PC-3 (cell line): ENCODE results near the gene RERE. TPM values are rescaled to one million over a fixed set of nuclear protein-coding genes. Genes with fewer than 3 reads are reported as not detected.

Experiments
- ATAC-seq: fragments of 200-7000 bp; cut with Tn5 transposase; 2 replicates; pipeline ENCODE4 v1.9.1; 2020; ENCODE audit warnings: mild to moderate bottlenecking, moderate library complexity
- BruUV-seq: library from RNA; stranded (reverse); fragments of 400-500 nt; replicated peaks from 2 replicates; lab custom pipeline; 2021; lab: Mats Ljungman, UMichigan
- CTCF ChIA-PET: fragments of 300-600 bp; sonication (Branson Sonifier 250); formaldehyde crosslinking; loops from one replicate; lab custom pipeline; 2022; ENCODE audit warnings: antibody characterized with exemption; lab: Charles Lee
- POLR2A ChIA-PET: fragments of 300-600 bp; sonication (Branson Sonifier 250); formaldehyde crosslinking; loops from one replicate; lab custom pipeline; 2022; ENCODE audit warnings: antibody characterized with exemption; ENCODE audit not compliant: unreplicated experiment; lab: Charles Lee
- DNase-seq: peaks from one replicate; pipeline ENCODE4 v3.0.0-alpha.2; 2015
- H2AFZ ChIP-seq: fragments of 300-600 bp; sonication (generic); 2 replicates; pipeline ENCODE4 v1.6.0; 2016; ENCODE audit warnings: antibody characterized with exemption, low read length
- H3F3A ChIP-seq: fragments of 300-600 bp; sonication (generic); one replicate; pipeline ENCODE4 v1.6.0; 2017; ENCODE audit warnings: antibody characterized with exemption, low read length, control low read depth, mild to moderate bottlenecking; ENCODE audit not compliant: unreplicated experiment
- H3K27ac ChIP-seq: fragments of 300-600 bp; sonication (generic); 2 replicates; pipeline ENCODE4 v1.5.1; 2016; ENCODE audit warnings: mild to moderate bottlenecking, low read length
- H3K27me3 ChIP-seq: fragments of 300-600 bp; sonication (generic); 2 replicates; pipeline ENCODE4 v1.6.1; 2016; ENCODE audit warnings: low read length, mixed read lengths
- H3K36me3 ChIP-seq: fragments of 300-600 bp; sonication (generic); 2 replicates; pipeline ENCODE4 v1.6.1; 2016; ENCODE audit warnings: low read depth, mixed run types, low read length, mixed read lengths
- H3K4me1 ChIP-seq: fragments of 300-600 bp; sonication (generic); 2 replicates; pipeline ENCODE4 v1.5.1; 2016; ENCODE audit warnings: low read length; ENCODE audit not compliant: insufficient read depth
- H3K4me2 ChIP-seq: fragments of 300-600 bp; sonication (generic); 2 replicates; pipeline ENCODE4 v1.6.0; 2016; ENCODE audit warnings: low read length
- H3K4me3 ChIP-seq: fragments of 300-600 bp; sonication (generic); 2 replicates; pipeline ENCODE4 v1.5.1; 2016; ENCODE audit warnings: mild to moderate bottlenecking, low read length, mixed read lengths
- H3K79me2 ChIP-seq: fragments of 300-600 bp; sonication (generic); 2 replicates; pipeline ENCODE4 v1.6.1; 2017; ENCODE audit warnings: low read length, mixed read lengths
- H3K9ac ChIP-seq: fragments of 300-600 bp; sonication (generic); 2 replicates; pipeline ENCODE4 v1.6.0; 2016; ENCODE audit warnings: mild to moderate bottlenecking, low read length
- H3K9me2 ChIP-seq: fragments of 300-600 bp; sonication (generic); replicated peaks from 2 replicates; pipeline ENCODE4 v1.6.1; 2016; ENCODE audit warnings: mixed run types, low read length, mixed read lengths
- H3K9me3 ChIP-seq: fragments of 300-600 bp; sonication (generic); 2 replicates; pipeline ENCODE4 v1.6.1; 2016; ENCODE audit warnings: low read length, mixed read lengths
- H4K20me1 ChIP-seq: fragments of 300-600 bp; sonication (generic); 2 replicates; pipeline ENCODE4 v1.6.1; 2016; ENCODE audit warnings: low read length, mixed read lengths
- EZH2 ChIP-seq: fragments of 300-600 bp; sonication (generic); IDR thresholded peaks from one replicate; pipeline ENCODE4 v1.6.1; 2017; ENCODE audit warnings: antibody characterized with exemption, mild to moderate bottlenecking, low read length; ENCODE audit not compliant: unreplicated experiment
- EZH2phosphoT487 ChIP-seq: fragments of 300-600 bp; sonication (generic); IDR thresholded peaks from 2 replicates; pipeline ENCODE4 v1.6.1; 2018; ENCODE audit warnings: mild to moderate bottlenecking, antibody characterized with exemption, low read length, borderline replicate concordance
- intact Hi-C: fragments of 100-400 bp; cut with micrococcal nuclease; formaldehyde crosslinking; loops from 2 replicates; pipeline ENCODE4 v1.9.0; 2023
- total RNA-seq: library from RNA; depleted of rRNA; stranded (reverse); fragments of >200 nt; gene quantifications from 2 replicates; pipeline ENCODE4 v1.2.3, GENCODE V29; 2014
- TF ChIP-seq, protein P1 (sequence below): fragments of 300-600 bp; sonication (generic); conservative IDR thresholded peaks from 2 replicates; pipeline ENCODE4 v1.5.1; 2017; ENCODE audit warnings: antibody characterized with exemption, low read depth, mild to moderate bottlenecking, low read length

RERE gene
- total RNA-seq, 1 experiment from 2014 or later = 24.2 TPM

DNA sequence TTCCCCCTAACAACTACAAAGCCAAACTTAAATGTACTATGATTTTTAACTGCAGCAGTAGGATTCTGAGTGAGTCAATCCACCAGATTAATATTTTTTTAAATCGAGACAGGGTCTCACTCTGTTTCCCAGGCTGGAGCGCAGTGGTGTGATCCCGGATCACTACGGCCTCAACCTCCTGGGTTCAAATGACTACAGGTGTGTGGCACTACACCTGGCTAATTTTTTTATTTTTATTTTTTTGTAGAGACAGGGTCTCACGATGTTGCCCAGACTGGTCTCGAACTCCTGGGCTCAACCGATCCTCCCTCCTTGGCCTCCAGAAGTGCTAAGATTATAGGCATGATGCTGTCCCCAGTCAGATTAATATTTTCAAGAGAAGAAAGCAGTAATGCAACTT, 411.4 kb downstream of the RERE start:
- ChIA-PET CTCF (no interaction called here), POLR2A (no interaction called here)
- Histone ChIP-seq H3K4me2 (no peak overlapping the region), H3K27ac (no peak overlapping the region), H3K9me2 (no peaks in the 10 kb centered on the region), H3K27me3 (no peaks in the 10 kb centered on the region), H3K9ac (no peak overlapping the region), H4K20me1 (no peaks in the 10 kb centered on the region), H3K79me2 (peaks cover 52% of the 10 kb centered on the region), H3F3A (no peaks in the 10 kb centered on the region), H2AFZ (no peak overlapping the region), H3K4me3 (no peak overlapping the region), H3K9me3 (no peaks in the 10 kb centered on the region), H3K36me3 (peaks cover 15% of the 10 kb centered on the region), H3K4me1 (peaks cover 24% of the 10 kb centered on the region)
- intact Hi-C loops = no loop called here
- no peak for ATAC-seq
- no peak for TF ChIP-seq EZH2
- no peak for TF ChIP-seq EZH2phosphoT487
- TF ChIP-seq, protein P1, sequence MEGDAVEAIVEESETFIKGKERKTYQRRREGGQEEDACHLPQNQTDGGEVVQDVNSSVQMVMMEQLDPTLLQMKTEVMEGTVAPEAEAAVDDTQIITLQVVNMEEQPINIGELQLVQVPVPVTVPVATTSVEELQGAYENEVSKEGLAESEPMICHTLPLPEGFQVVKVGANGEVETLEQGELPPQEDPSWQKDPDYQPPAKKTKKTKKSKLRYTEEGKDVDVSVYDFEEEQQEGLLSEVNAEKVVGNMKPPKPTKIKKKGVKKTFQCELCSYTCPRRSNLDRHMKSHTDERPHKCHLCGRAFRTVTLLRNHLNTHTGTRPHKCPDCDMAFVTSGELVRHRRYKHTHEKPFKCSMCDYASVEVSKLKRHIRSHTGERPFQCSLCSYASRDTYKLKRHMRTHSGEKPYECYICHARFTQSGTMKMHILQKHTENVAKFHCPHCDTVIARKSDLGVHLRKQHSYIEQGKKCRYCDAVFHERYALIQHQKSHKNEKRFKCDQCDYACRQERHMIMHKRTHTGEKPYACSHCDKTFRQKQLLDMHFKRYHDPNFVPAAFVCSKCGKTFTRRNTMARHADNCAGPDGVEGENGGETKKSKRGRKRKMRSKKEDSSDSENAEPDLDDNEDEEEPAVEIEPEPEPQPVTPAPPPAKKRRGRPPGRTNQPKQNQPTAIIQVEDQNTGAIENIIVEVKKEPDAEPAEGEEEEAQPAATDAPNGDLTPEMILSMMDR = no peak
- DNase-seq = no peak
- BruUV-seq = no TSS peak

- Histone ChIP-seq H3F3A (no peaks in the 10 kb centered on the region), H3K4me3 (no peak overlapping the region), H3K79me2 (peaks cover 40% of the 10 kb centered on the region), H3K9me2 (no peaks in the 10 kb centered on the region), H3K4me2 (no peak overlapping the region), H3K36me3 (peaks cover 8% of the 10 kb centered on the region; the same call in 1 of the 2 replicates), H3K4me1 (peaks cover 24% of the 10 kb centered on the region), H2AFZ (no peak overlapping the region), H3K9ac (no peak overlapping the region), H4K20me1 (no peaks in the 10 kb centered on the region), H3K9me3 (no peaks in the 10 kb centered on the region), H3K27ac (no peak overlapping the region), H3K27me3 (no peaks in the 10 kb centered on the region)
- CTCF ChIA-PET = no interaction called here
- TF ChIP-seq, protein P1 = no peak
- no peak for TF ChIP-seq EZH2phosphoT487
- TF ChIP-seq EZH2 = no peak
- no TSS peak for BruUV-seq
- POLR2A ChIA-PET = no interaction called here
- no peak for ATAC-seq
- intact Hi-C loops = no loop called here
- no peak for DNase-seq
These were observed 412.7 kb downstream of the RERE start for GRCh38 chr1:8404460-8405370.

DNA sequence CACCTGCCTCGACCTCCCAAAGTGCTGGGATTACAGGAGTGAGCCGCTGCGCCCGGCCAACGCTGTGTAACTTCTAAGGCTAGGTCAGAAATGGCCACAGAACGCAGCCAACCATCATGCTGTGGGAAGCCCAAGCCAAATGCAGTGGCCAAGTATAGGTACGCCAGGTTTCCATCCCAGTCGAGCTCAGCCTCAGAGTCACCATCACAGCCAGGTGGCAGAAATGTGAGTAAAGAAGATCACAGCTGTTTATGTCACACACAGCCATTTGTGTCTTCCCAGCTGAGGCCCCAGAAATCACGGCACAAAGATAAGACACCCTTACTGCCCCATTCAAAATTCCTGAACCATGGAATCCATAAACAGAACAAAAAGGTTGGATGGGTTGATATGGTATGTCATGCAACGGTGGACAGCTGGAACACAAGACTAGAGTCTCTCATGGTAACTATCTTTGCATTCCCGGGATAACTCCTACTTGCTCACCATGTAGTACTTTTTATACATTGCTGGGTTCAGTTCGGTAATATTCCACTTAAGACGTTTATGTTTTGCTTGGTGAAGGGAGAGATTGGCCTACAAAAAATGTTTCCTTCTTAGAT, 415.2 kb downstream of the RERE start:
- CTCF ChIA-PET = no interaction called here
- no peak for DNase-seq
- Histone ChIP-seq H3K79me2 (peaks cover 31% of the 10 kb centered on the region), H3K4me1 (peaks cover 15% of the 10 kb centered on the region), H3K9me3 (no peaks in the 10 kb centered on the region), H3K9me2 (no peaks in the 10 kb centered on the region), H3K27ac (no peak overlapping the region), H3K9ac (no peak overlapping the region), H4K20me1 (no peaks in the 10 kb centered on the region), H3K4me3 (no peak overlapping the region), H2AFZ (no peak overlapping the region), H3F3A (peaks cover 5% of the 10 kb centered on the region), H3K36me3 (peaks cover 6% of the 10 kb centered on the region; the same call in 1 of the 2 replicates), H3K27me3 (no peaks in the 10 kb centered on the region), H3K4me2 (no peak overlapping the region)
- TF ChIP-seq, protein P1 = no peak
- no peak for TF ChIP-seq EZH2
- no peak for TF ChIP-seq EZH2phosphoT487
- BruUV-seq = no TSS peak
- no peak for ATAC-seq
- POLR2A ChIA-PET = no interaction called here
- intact Hi-C loops = no loop called here
